Fibroblast of villous mesenchyme (primary cell): ENCODE data around the gene PPARGC1A. TPM values are rescaled to one million over a fixed set of nuclear protein-coding genes. Genes with fewer than 3 reads are reported as not detected.

Experiments used
- DNase-seq: peaks from one replicate; pipeline ENCODE4 v3.0.0-alpha.2; 2010; ENCODE audit warnings: low read depth
- H3K4me3 ChIP-seq: 2 replicates; pipeline ENCODE4 v1.5.1; 2011; ENCODE audit warnings: low read depth, mild to moderate bottlenecking, low read length
- total RNA-seq: library from RNA; depleted of rRNA; stranded (reverse); fragments of >200 nt; gene quantifications from 2 replicates; pipeline ENCODE4 v1.2.3, GENCODE V29; 2012
- TF ChIP-seq, protein P1 (sequence below): IDR thresholded peaks from 2 replicates; pipeline ENCODE4 v1.5.1; 2012; ENCODE audit warnings: low read depth, mild to moderate bottlenecking, low read length; ENCODE audit not compliant: insufficient read depth

The PPARGC1A gene
- total RNA-seq, 1 donor, result 0.86 TPM

DNA sequence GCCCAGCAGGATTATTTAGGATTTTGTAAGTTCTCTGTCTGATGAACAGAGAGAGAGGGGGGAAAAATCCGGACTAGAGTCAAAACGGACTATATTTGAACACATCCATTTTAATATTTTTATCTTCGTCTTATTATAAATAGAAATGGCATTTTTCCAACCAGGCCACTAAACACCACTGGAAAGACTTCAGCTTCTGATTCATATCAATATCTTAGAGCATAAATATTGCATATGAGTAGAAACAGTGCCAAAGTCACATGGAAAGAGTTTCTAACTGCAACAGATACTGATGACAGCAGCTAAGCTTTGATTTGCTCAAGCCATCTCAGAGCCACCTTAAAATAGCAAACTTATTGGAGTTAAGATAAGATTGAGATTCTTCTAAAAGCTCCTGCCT is 456 bp downstream of the PPARGC1A start:
- TF ChIP-seq, protein P1, sequence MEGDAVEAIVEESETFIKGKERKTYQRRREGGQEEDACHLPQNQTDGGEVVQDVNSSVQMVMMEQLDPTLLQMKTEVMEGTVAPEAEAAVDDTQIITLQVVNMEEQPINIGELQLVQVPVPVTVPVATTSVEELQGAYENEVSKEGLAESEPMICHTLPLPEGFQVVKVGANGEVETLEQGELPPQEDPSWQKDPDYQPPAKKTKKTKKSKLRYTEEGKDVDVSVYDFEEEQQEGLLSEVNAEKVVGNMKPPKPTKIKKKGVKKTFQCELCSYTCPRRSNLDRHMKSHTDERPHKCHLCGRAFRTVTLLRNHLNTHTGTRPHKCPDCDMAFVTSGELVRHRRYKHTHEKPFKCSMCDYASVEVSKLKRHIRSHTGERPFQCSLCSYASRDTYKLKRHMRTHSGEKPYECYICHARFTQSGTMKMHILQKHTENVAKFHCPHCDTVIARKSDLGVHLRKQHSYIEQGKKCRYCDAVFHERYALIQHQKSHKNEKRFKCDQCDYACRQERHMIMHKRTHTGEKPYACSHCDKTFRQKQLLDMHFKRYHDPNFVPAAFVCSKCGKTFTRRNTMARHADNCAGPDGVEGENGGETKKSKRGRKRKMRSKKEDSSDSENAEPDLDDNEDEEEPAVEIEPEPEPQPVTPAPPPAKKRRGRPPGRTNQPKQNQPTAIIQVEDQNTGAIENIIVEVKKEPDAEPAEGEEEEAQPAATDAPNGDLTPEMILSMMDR, result no peak
- H3K4me3 ChIP-seq, result peak overlapping the region; percentile 54
- DNase-seq, result no peak

DNA sequence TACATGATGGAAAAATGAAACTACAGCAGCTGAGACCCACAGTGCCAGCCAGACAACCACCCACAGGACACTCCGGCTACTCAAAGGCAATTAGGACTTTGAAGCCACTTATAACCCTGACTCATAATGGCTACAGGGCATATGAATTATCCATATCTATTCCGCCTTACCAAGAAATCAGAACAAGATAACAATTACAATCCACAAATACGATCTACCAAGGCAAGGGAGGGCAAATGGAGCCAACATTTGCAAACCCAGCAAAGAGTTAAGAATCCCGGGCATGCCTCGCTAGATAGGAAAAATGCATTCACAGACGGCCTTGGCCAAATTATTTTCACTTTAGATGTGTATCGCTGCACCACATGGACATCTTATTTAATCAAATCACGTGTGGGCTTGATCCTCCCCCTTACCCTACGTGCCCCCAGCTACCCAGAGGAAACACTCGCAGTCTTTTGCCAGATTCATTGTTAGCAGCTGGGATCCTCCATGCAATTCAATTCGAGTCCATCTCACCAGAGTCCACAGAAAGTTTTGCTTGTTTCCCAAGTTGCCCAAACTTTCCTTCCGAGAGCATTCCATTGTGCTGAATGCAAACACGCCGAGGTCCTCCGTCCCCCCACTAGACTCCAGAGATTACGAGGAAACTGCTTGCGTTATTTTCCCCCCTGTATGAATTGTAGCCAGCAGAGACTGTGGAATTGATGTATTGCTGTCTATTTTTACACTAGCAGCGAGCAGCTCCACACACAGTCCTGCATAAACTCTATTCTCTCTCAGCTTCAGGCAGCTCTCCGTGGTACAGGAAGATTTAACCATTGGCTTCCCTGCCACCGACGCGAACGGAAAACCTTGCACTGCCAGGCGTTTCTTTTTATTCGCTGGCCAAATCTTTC is 1.2 kb downstream of the PPARGC1A start:
- peak; percentile 35 for DNase-seq
- H3K4me3 ChIP-seq, result peak overlapping the region; percentile 54
- TF ChIP-seq, protein P1, result no peak

DNA sequence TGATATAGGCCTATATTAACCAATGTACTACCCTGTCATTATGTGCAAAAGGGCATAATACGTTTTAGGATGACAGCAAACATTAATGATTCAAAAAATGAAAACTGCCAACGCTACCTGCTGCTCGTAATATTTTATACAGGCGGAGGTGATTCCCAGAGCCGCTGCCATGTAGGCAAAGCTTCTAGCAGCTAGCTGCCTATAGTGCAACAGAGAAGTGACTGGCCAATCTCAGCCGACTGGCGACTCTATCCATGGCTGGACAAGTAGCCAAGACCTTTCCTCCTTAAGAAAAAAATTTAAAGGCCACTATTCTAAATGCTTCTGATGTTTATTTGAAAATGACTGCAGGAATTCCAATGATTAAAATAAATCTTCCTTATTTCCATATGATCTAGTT is 1.9 kb downstream of the PPARGC1A start:
- DNase-seq, result no peak
- no peak overlapping the region for H3K4me3 ChIP-seq
- TF ChIP-seq, protein P1, result no peak

DNA sequence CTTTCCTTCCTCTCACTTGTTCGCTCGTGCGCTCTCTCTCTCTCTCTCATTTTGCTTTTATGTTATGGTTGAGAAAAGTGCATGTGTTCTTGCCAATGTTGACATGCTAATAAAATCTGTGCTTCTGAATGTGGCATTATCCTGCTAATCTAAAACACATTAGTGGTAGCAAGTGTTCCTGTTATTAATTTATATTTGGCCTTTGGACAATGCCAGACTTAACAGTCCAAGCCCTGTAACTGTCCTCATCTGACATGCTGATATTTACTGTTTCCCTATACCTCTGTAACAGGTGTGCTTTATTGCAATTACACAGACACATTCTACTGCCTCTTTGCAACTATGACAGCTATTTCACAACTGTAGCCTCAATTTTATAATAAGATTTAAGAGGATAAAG is 2.7 kb downstream of the PPARGC1A start:
- DNase-seq, result no peak
- no peak overlapping the region for H3K4me3 ChIP-seq
- TF ChIP-seq, protein P1, result no peak

DNA sequence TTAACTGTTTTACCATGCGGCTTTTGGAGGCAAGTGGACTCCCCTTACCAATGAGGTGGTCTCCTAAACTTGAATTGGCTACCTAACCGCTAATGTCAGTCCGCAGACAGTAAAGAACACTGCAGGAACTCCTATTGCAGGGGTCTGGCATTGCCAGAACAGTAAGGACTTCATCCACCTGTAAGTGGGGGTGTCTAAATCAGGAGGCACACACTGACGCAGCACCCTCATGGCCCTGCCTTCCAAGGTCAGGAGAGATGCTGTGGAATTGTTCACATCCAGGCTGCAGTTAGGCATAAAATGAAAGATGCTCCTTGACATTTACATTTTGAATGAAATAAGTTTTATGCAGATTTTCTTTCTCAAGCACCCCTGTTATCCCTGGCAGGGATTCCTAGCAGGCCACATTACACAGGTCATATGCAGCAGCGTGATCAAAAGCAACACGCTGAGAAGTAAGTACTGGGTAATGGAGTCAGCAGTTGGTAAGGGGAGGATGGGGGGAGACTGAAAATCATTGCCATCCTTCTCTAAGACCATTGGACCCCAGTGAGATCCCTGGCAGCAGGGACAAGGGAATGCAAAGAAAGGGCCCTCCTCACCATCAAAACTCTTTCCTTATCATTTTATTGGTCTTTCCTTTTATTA is 3.8 kb downstream of the PPARGC1A start:
- TF ChIP-seq, protein P1, result no peak
- H3K4me3 ChIP-seq, result no peak overlapping the region
- no peak for DNase-seq

DNA sequence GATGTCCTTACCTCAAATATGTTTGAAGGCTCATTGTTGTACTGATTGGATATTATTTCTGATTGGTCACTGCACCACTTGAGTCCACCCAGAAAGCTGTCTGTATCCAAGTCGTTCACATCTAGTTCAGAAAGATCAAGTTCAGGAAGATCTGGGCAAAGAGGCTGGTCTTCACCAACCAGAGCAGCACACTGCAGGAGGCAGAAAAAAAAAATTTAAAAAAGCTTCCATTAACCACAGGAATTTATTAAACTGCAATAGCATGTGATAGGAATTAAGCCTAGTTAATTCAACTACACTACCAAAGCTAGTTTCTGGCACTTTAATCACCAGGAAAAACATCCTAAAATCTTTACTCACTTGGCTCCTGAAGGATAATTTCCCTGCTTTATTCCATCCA is 5.1 kb downstream of the PPARGC1A start:
- TF ChIP-seq, protein P1, result no peak
- no peak overlapping the region for H3K4me3 ChIP-seq
- DNase-seq, result no peak
